GM10266 (cell line): ENCODE data around the gene DHX58.

Source experiments
- DNase-seq: peaks from one replicate; pipeline ENCODE4 v3.0.0; 2012; ENCODE audit errors: extremely low spot score
- TF ChIP-seq, protein P1 (sequence below): IDR thresholded peaks from 2 replicates; pipeline ENCODE4 v1.5.1; 2012; ENCODE audit warnings: mild to moderate bottlenecking, low read depth; ENCODE audit not compliant: control insufficient read depth, insufficient read depth; ENCODE audit errors: missing control alignments

The DHX58 gene

GRCh38 chr17:42097691-42098631, 14.6 kb downstream of the DHX58 start, which contains the start of gene ZNF385C:
TSS of gene ZNF385C (minus strand) at chr17:42098473. CDS start at chr17:42063056, 35,417 bp downstream.
- TF ChIP-seq, protein P1, sequence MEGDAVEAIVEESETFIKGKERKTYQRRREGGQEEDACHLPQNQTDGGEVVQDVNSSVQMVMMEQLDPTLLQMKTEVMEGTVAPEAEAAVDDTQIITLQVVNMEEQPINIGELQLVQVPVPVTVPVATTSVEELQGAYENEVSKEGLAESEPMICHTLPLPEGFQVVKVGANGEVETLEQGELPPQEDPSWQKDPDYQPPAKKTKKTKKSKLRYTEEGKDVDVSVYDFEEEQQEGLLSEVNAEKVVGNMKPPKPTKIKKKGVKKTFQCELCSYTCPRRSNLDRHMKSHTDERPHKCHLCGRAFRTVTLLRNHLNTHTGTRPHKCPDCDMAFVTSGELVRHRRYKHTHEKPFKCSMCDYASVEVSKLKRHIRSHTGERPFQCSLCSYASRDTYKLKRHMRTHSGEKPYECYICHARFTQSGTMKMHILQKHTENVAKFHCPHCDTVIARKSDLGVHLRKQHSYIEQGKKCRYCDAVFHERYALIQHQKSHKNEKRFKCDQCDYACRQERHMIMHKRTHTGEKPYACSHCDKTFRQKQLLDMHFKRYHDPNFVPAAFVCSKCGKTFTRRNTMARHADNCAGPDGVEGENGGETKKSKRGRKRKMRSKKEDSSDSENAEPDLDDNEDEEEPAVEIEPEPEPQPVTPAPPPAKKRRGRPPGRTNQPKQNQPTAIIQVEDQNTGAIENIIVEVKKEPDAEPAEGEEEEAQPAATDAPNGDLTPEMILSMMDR: no peak
- DNase-seq: peak; percentile 70

- TF ChIP-seq, protein P1: no peak
- DNase-seq: no peak
These were observed 16.0 kb downstream of the DHX58 start for GRCh38 chr17:42096360-42097111.

DNA sequence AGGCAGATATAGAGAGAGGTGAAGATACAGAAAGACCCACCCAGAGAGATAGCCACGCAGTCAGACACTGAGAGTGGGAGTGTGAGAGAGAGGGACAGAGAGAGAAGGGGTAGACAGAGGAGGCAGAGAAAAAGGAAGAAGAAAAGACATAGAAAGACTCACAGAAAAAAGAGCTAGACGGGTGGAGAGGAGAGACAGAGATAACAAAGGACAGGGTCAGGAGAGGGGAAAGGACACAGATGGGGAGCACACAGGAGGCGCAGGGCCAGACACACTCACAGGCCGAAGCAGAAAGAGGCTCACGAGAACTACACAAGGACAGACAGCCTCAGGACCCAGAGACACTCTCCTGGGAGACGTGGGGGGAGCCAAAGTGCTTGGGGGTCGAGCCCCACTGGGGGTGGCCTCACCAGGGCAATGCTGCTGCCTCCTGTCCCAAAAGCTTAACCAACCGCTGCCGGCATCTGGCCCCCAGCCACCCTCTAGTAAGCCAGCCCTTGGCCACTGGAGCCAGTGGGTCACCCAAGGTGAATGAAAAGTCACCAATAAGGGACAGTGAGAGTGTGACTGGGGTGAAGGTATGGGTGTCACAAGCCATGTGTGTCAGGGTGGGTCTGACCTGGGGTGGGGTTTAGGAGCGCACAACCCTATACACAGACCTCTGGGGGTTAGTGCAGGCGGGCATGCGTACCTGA, 18.0 kb downstream of the DHX58 start:
- no peak for DNase-seq
- TF ChIP-seq, protein P1: no peak

- TF ChIP-seq, protein P1: no peak
- no peak for DNase-seq
These were observed 19.6 kb downstream of the DHX58 start for GRCh38 chr17:42092939-42093338.

GRCh38 chr17:42090964-42091790, 21.3 kb downstream of the DHX58 start:
- TF ChIP-seq, protein P1: no peak
- DNase-seq: no peak

DNA sequence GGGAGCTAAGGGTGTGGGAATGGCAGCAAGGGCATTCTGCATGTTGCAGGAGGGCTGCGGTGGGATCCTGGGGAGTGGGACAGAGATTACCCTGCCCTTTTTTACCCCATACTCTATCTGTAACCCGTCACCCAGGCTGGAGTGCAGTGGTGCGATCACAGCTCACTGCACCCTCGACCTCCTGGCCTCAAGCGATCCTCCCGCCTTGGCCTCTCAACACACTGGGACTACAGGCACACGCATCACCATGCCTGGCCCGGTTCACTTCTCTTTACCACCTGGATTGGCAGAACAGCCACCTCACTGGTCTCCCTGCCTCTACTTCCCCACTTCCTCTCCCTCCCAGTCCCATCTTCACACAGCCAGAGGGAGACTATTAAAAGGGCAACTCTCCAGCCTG, 23.8 kb downstream of the DHX58 start:
- TF ChIP-seq, protein P1: no peak
- DNase-seq: no peak
